Ishikawa (cell line): ENCODE measurements around the gene ACKR4.

ENCODE experiments used
- CEBPB ChIP-seq: IDR thresholded peaks from 2 replicates; pipeline ENCODE4 v1.6.1; 2012
- EGR1 ChIP-seq: IDR thresholded peaks from 2 replicates; pipeline ENCODE4 v1.6.1; 2012
- NFIC ChIP-seq: IDR thresholded peaks from 2 replicates; pipeline ENCODE4 v1.6.1; 2012
- RAD21 ChIP-seq: IDR thresholded peaks from 2 replicates; pipeline ENCODE4 v1.6.1; 2012; ENCODE audit warnings: low read depth
- TCF12 ChIP-seq: IDR thresholded peaks from 2 replicates; pipeline ENCODE4 v1.6.1; 2012; ENCODE audit warnings: low read depth
- YY1 ChIP-seq: IDR thresholded peaks from 2 replicates; pipeline ENCODE4 v1.6.1; 2012; ENCODE audit warnings: low read depth
- ZBTB7A ChIP-seq: IDR thresholded peaks from 2 replicates; pipeline ENCODE4 v1.6.1; 2012; ENCODE audit warnings: low read depth

- TF ChIP-seq RAD21 (no peak), CEBPB (no peak), EGR1 (no peak), TCF12 (no peak), NFIC (no peak), YY1 (no peak), ZBTB7A (no peak)
Observed at GRCh38 chr3:132596326-132596725, 744 bp upstream of the ACKR4 start.
